ENCODE data around the gene GJD4.

The GJD4 gene

GRCh38 chr10:35626971-35627507 lies 21.9 kb downstream of the GJD4 start:
- H3K4me1 ChIP-seq (ENCODE audit: insufficient read depth, low read length), result no peaks in the 10 kb centered on the region
- no peak overlapping the region for H3K9ac ChIP-seq (ENCODE audit: low read depth, low read length)
- no peaks in the 10 kb centered on the region for H3K9me3 ChIP-seq (ENCODE audit: control insufficient read depth, insufficient read depth, low read length)
- no peaks in the 10 kb centered on the region for H3K36me3 ChIP-seq (ENCODE audit: insufficient read depth, low read length)

- Histone ChIP-seq H3K36me3 (ENCODE audit: insufficient read depth, low read length) (no peaks in the 10 kb centered on the region), H3K9ac (ENCODE audit: low read depth, low read length) (no peak overlapping the region), H3K9me3 (ENCODE audit: control insufficient read depth, insufficient read depth, low read length) (no peaks in the 10 kb centered on the region; the same call in 1 of the 2 replicates), H3K4me1 (ENCODE audit: insufficient read depth, low read length) (peaks cover 5% of the 10 kb centered on the region; the same call in 1 of the 2 replicates)
Measured at GRCh38 chr10:35631404-35631803, 26.3 kb downstream of the GJD4 start.

- Histone ChIP-seq H3K36me3 (ENCODE audit: insufficient read depth, low read length) (no peaks in the 10 kb centered on the region), H3K9ac (ENCODE audit: low read depth, low read length) (no peak overlapping the region), H3K4me1 (ENCODE audit: insufficient read depth, low read length) (peaks cover 5% of the 10 kb centered on the region; the same call in 1 of the 2 replicates), H3K9me3 (ENCODE audit: control insufficient read depth, insufficient read depth, low read length) (no peaks in the 10 kb centered on the region; the same call in 1 of the 2 replicates)
Measured at GRCh38 chr10:35632027-35632426, 26.9 kb downstream of the GJD4 start.

- Histone ChIP-seq H3K9ac (ENCODE audit: low read depth, low read length) (no peak overlapping the region), H3K4me1 (ENCODE audit: insufficient read depth, low read length) (peaks cover 11% of the 10 kb centered on the region), H3K36me3 (ENCODE audit: insufficient read depth, low read length) (no peaks in the 10 kb centered on the region), H3K9me3 (ENCODE audit: control insufficient read depth, insufficient read depth, low read length) (no peaks in the 10 kb centered on the region; the same call in 1 of the 2 replicates)
Measured at GRCh38 chr10:35633006-35633980, 28.2 kb downstream of the GJD4 start.

GRCh38 chr10:35635576-35635975 lies 30.4 kb downstream of the GJD4 start:
- Histone ChIP-seq H3K4me1 (ENCODE audit: insufficient read depth, low read length) (peaks cover 13% of the 10 kb centered on the region), H3K9ac (ENCODE audit: low read depth, low read length) (no peak overlapping the region), H3K9me3 (ENCODE audit: control insufficient read depth, insufficient read depth, low read length) (no peaks in the 10 kb centered on the region; the same call in 1 of the 2 replicates), H3K36me3 (ENCODE audit: insufficient read depth, low read length) (no peaks in the 10 kb centered on the region)

- H3K4me1 ChIP-seq (ENCODE audit: insufficient read depth, low read length), result peaks cover 13% of the 10 kb centered on the region
- no peaks in the 10 kb centered on the region; the same call in 1 of the 2 replicates for H3K9me3 ChIP-seq (ENCODE audit: control insufficient read depth, insufficient read depth, low read length)
- H3K36me3 ChIP-seq (ENCODE audit: insufficient read depth, low read length), result no peaks in the 10 kb centered on the region
- H3K9ac ChIP-seq (ENCODE audit: low read depth, low read length), result peak overlapping the region; percentile 46; the same call in 1 of the 2 replicates
Measured at GRCh38 chr10:35636956-35637355, 31.8 kb downstream of the GJD4 start.

- H3K9ac ChIP-seq (ENCODE audit: low read depth, low read length), result peak overlapping the region; percentile 58; the same call in 1 of the 2 replicates
- no peaks in the 10 kb centered on the region for H3K36me3 ChIP-seq (ENCODE audit: insufficient read depth, low read length)
- peaks cover 13% of the 10 kb centered on the region for H3K4me1 ChIP-seq (ENCODE audit: insufficient read depth, low read length)
Measured at GRCh38 chr10:35637462-35637861, 32.3 kb downstream of the GJD4 start.

GRCh38 chr10:35638101-35638500 lies 33.0 kb downstream of the GJD4 start:
- Histone ChIP-seq H3K4me1 (ENCODE audit: insufficient read depth, low read length) (peaks cover 8% of the 10 kb centered on the region), H3K9me3 (ENCODE audit: control insufficient read depth, insufficient read depth, low read length) (no peaks in the 10 kb centered on the region; the same call in 1 of the 2 replicates), H3K9ac (ENCODE audit: low read depth, low read length) (peak overlapping the region; percentile 58; the same call in 1 of the 2 replicates), H3K36me3 (ENCODE audit: insufficient read depth, low read length) (no peaks in the 10 kb centered on the region)

More at GRCh38 chr10:35637462-35637861, 32.3 kb downstream of the GJD4 start:
- no peaks in the 10 kb centered on the region; the same call in 1 of the 2 replicates for H3K9me3 ChIP-seq (ENCODE audit: control insufficient read depth, insufficient read depth, low read length)

- H3K4me1 ChIP-seq (ENCODE audit: insufficient read depth, low read length), result peaks cover 7% of the 10 kb centered on the region
- H3K9ac ChIP-seq (ENCODE audit: low read depth, low read length), result peak overlapping the region; percentile 58; the same call in 1 of the 2 replicates
Measured at GRCh38 chr10:35639021-35639727, 34.0 kb downstream of the GJD4 start.

GRCh38 chr10:35639728-35640401 lies 34.7 kb downstream of the GJD4 start:
- no peaks in the 10 kb centered on the region for H3K9me3 ChIP-seq (ENCODE audit: control insufficient read depth, insufficient read depth, low read length)
- peak overlapping the region; percentile 42; the same call in 1 of the 2 replicates for H3K9ac ChIP-seq (ENCODE audit: low read depth, low read length)
- peaks cover 7% of the 10 kb centered on the region for H3K4me1 ChIP-seq (ENCODE audit: insufficient read depth, low read length)
- H3K36me3 ChIP-seq (ENCODE audit: insufficient read depth, low read length), result no peaks in the 10 kb centered on the region

More at GRCh38 chr10:35639021-35639727, 34.0 kb downstream of the GJD4 start:
- H3K9me3 ChIP-seq (ENCODE audit: control insufficient read depth, insufficient read depth, low read length), result no peaks in the 10 kb centered on the region
- no peaks in the 10 kb centered on the region for H3K36me3 ChIP-seq (ENCODE audit: insufficient read depth, low read length)

GRCh38 chr10:35640474-35640873 lies 35.3 kb downstream of the GJD4 start:
- H3K4me1 ChIP-seq (ENCODE audit: insufficient read depth, low read length), result peaks cover 7% of the 10 kb centered on the region
- H3K9me3 ChIP-seq (ENCODE audit: control insufficient read depth, insufficient read depth, low read length), result no peaks in the 10 kb centered on the region
- H3K9ac ChIP-seq (ENCODE audit: low read depth, low read length), result peak overlapping the region; percentile 42; the same call in 1 of the 2 replicates
- no peaks in the 10 kb centered on the region for H3K36me3 ChIP-seq (ENCODE audit: insufficient read depth, low read length)

GRCh38 chr10:35640951-35641675 lies 36.0 kb downstream of the GJD4 start:
- Histone ChIP-seq H3K36me3 (ENCODE audit: insufficient read depth, low read length) (no peaks in the 10 kb centered on the region), H3K9ac (ENCODE audit: low read depth, low read length) (peak overlapping the region; percentile 80; the same call in 1 of the 2 replicates), H3K4me1 (ENCODE audit: insufficient read depth, low read length) (peaks cover 7% of the 10 kb centered on the region), H3K9me3 (ENCODE audit: control insufficient read depth, insufficient read depth, low read length) (no peaks in the 10 kb centered on the region)

- Histone ChIP-seq H3K9me3 (ENCODE audit: control insufficient read depth, insufficient read depth, low read length) (no peaks in the 10 kb centered on the region), H3K36me3 (ENCODE audit: insufficient read depth, low read length) (no peaks in the 10 kb centered on the region), H3K4me1 (ENCODE audit: insufficient read depth, low read length) (peaks cover 7% of the 10 kb centered on the region), H3K9ac (ENCODE audit: low read depth, low read length) (peak overlapping the region; percentile 80; the same call in 1 of the 2 replicates)
Measured at GRCh38 chr10:35641676-35642034, 36.5 kb downstream of the GJD4 start.
